Stimulated activated CD4-positive, alpha-beta T cell treated with anti-CD3 and anti-CD28 coated beads, Interleukin-4, amount 100 ng/mL, for 1 hour (primary cell): Measurements from ENCODE around the gene COG4.

Experiments
- DNase-seq: peaks from one replicate; pipeline ENCODE4 v3.0.0-alpha.2; 2020

The COG4 gene

DNA sequence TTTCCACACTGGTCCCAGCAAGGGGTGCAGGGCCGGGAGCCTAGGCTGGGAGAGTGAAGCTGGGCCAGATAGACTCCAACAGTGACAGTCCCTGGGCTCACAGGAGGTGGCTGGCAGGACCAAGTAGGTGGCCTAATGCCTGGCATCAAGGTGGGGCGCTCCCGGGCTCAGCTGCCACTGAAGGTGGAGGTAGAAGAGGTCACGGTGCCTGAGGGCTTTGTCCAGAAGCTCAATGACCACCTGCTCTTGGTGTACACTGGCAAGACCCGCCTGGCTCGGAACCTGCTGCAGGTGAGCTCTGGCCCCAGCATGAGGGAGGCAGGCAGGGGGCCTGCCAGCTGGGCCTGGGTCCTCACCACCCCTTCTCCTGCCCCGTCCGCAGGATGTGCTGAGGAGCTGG, 45.2 kb downstream of the COG4 start:
- DNase-seq: no peak

DNA sequence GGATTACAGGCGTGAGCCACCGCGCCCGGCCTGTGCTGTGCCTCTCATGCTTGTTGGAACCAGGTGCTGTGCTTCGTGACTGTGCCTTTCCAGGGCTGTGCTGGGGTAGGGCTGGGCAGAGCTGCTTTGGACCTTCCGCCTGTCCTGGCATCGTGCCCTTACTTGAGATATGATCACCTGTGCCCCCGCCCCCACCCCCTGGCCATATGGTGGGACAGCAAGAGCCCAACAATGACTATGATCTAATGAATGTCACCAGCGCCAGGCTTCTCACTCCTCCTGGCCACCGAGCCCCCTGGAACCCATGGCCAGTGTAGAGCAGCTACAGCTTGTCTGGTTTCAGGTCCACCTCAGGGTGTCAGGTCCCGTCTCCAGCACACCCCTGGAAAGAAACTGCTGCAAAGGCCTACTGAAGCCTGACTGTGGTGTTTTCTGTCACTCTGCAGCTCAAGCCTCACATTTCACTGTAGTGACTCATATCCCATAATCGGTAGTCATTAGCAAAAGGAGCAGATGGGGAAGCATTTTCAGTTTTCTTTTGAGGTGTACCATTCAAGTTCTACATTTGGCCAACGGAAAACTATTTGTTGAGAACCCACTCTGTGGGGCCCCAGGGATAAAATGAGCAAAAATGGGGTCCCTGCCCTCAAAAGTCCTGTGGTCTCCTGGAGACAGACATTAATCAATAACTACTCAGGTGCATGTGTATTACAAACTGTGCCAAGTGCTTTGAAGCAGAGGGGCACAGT, 46.9 kb downstream of the COG4 start:
- DNase-seq: peak; percentile 15

DNA sequence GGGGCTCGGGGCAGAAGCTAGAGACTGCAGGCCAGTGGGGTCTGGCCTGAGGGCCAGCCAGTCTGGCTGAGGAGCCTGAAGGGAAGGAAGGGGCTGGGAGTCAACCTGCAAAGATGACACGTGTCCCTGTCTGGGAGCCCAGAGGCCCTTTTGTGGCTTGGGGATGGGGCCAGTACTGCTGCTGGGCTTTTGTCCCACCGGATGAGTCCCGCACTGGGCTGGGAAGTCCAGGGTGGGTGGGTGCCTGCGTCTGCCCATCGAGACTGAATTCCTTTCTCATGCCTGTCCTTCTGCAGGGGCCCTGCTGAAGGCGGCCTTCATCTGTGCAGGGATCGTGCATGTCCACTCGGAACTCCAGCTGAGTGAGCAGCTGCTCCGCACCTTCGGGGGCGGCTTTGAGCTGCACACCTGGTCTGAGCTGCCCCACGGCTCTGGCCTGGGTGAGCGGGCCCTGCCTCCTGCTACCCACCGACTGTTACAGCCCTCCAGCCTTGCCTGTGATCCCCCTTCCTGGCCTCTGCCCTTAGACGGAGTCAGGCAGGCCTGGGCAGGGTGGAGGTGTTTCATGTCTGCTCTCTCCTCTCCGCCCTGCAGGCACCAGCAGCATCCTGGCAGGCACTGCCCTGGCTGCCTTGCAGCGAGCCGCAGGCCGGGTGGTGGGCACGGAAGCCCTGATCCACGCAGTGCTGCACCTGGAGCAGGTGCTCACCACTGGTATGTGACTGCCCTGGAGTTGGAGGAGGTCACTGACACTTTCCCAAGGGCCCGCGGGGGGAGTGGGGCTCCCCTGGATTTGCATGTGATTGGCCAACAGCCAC, 48.1 kb downstream of the COG4 start:
- no peak for DNase-seq

GRCh38 chr16:70474320-70475053, 48.9 kb downstream of the COG4 start:
- no peak for DNase-seq

GRCh38 chr16:70473446-70474319, 49.7 kb downstream of the COG4 start:
- DNase-seq: no peak

DNA sequence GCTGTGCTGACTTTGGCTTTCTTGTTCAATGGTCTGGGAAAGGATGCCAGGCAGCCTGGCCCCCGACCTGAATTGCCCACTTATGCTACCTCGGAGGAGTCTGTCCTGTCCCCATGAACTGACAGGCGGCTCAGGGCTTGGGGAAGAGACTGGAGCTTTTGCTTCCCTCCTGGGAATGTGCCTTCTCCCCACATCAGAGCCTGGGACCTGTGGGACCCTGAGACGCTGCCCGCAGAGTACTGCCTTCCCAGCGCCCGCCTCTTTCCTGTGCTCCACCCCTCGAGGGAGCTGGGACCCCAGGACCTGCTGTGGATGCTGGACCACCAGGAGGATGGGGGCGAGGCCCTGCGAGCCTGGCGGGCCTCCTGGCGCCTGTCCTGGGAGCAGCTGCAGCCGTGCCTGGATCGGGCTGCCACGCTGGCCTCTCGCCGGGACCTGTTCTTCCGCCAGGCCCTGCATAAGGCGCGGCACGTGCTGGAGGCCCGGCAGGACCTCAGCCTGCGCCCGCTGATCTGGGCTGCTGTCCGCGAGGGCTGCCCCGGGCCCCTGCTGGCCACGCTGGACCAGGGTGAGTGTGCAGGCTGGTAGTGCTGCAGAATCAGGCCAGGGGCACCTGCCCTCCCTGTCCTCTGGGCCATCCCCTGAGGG, 50.4 kb downstream of the COG4 start:
- no peak for DNase-seq

DNA sequence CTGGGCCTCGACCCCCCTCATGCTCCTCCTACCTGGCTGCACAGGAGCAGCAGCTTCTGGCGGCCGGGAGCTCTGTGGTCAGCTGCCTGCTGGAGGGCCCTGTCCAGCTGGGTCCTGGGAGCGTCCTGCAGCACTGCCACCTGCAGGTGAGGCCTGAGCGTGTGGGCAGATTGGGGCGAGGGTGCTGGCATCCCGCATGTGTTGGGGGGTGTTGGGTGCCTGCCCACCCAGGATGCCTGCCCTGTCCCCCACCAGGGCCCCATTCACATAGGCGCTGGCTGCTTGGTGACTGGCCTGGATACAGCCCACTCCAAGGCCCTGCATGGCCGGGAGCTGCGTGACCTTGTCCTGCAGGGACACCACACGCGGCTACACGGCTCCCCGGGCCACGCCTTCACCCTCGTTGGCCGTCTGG, 52.4 kb downstream of the COG4 start:
- no peak for DNase-seq

- DNase-seq: no peak
Measured at GRCh38 chr16:70470141-70470926, 53.0 kb downstream of the COG4 start.

GRCh38 chr16:70468776-70469525, 54.4 kb downstream of the COG4 start:
- DNase-seq: no peak

DNA sequence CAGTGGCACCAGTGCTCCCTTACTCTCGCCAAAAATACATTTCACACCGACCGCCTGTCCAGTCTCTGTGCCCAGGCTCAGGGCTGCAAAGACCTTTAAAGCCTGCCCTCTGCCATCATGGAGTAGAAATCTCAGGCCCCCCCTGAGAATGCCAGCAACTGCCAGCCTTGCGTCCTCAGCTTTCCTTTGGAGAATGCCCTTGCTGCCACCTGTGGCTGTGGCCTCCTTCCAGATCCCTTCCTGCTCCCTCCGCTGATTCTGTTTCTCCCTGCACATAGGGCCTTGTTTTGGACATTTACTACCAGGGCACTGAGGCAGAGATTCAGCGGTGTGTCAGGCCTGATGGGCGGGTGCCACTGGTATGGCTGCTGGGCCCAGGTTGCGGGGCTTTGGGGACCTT, 55.7 kb downstream of the COG4 start:
- DNase-seq: no peak

- DNase-seq: no peak
Measured at GRCh38 chr16:70467113-70467512, 56.2 kb downstream of the COG4 start.

DNA sequence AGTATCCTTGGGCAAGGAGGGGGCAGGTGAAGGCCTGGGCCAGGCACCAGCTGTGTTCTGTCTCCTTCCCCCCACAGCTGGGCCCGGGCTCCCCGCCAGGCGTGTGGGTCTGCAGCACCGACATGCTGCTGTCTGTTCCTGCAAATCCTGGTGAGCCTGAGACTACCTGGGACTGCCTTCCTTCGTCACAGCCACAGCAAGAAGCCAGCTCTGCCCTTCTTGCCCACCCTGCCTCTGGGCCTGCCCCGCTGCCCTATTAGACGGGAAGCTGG, 56.6 kb downstream of the COG4 start:
- no peak for DNase-seq

GRCh38 chr16:70465999-70466804, 57.2 kb downstream of the COG4 start:
- no peak for DNase-seq

GRCh38 chr16:70463235-70463634, 60.1 kb downstream of the COG4 start:
- no peak for DNase-seq

GRCh38 chr16:70460737-70461261, 62.6 kb downstream of the COG4 start:
- DNase-seq: no peak

DNA sequence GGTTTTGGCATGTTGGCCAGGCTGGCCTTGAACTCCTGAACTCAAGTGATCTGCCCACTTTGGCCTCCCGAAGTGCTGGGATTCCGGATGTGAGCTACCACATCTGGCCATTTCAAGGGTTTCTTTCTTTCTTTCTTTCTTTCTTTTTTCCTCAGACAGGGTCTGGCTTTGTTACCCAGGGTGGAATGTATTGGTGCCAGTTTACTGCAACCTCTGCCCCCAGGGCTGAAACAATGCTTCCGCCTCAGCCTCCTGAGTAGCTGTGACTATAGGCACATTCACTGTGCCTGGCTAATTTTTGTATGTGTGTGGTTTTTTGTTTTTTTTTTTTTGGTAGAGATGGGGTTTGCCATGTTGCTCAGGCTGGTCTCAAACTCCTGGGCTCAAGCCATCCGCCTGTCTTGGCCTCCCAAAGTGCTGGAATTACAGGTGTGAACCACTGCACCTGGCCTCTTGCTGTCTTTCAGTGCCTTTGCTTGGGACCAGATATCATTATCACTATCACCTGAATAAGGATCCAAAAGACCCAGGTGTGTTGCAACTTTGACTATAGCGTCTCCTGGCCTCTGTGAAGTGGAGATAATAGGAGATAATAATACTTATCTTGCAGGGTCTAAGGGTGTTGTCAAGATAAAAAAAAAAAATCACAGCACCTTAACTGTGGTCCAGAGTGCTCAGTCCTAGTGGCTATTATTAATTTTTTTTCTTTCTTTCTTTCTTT, 65.7 kb downstream of the COG4 start:
- DNase-seq: no peak

- DNase-seq: no peak
Measured at GRCh38 chr16:70455910-70456309, 67.4 kb downstream of the COG4 start.

DNA sequence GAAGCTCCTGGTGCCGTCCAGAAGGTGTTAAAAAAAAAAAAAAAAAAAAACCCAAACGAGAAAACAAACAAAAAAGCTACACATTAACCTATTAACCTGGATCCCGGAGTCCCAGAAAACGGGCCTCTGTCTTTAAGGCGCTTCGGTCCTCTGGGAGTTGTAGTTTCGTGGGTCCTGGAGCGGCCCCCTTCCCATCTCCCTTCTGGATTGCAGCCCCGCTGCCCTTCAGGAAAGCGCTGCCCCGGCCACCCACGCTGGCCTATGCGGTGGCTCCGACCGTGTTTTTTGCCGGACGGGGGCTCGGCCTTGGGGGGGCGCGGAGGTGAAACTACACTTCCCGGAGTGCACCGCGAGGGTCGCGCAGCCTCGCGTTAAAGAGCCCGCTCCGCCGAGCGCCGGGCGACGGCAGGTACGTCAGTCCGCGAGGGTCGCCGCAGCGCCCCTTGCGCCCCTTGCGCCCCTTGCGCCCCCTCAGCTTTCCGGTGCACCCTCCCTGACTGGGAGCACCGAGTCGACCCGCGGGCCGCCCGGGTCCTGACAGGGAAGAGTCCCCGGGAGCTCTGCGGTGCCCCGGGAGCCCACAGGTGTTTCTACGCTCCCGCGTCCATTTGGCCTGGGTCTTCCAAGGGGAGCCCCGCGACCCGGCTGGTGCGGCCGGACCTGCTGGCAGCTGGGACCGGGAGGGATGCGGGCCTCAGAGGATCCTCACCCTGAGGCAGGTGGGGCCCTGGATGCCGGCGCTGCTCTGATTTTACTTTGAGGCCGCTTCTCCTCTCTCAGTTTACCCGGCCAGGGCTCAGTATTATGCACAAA, 68.9 kb downstream of the COG4 start, which contains the start of gene FCSK:
FCSK (plus strand) TSS at position 374 of the 813 bp plus-strand sequence. CDS start 8,596 bp downstream, outside the sequence.
- DNase-seq: peak; percentile 68
